HG03039 (cell line): ENCODE data around the gene HSPA9.

ENCODE experiments used
- ATAC-seq: cut with Tn5 transposase; IDR thresholded peaks from one replicate; pipeline ENCODE4 v1.9.1; 2021; ENCODE audit warnings: mild to moderate bottlenecking, moderate library complexity; ENCODE audit not compliant: unreplicated experiment

The HSPA9 gene

GRCh38 chr5:138575194-138576015 lies at the start of gene HSPA9:
HSPA9 (minus strand) TSS chr5:138575401; CDS start chr5:138575318, 83 bp downstream.
- peak; percentile 74 for ATAC-seq

GRCh38 chr5:138623053-138623452 lies 47.9 kb upstream of the HSPA9 start:
- ATAC-seq: no peak

- ATAC-seq: no peak
Measured at GRCh38 chr5:138622051-138622450, 46.9 kb upstream of the HSPA9 start.

GRCh38 chr5:138620663-138621224 lies 45.5 kb upstream of the HSPA9 start:
- ATAC-seq: no peak

GRCh38 chr5:138616508-138616907 lies 41.3 kb upstream of the HSPA9 start:
- no peak for ATAC-seq

- no peak for ATAC-seq
Measured at GRCh38 chr5:138615461-138615860, 40.3 kb upstream of the HSPA9 start.

- no peak for ATAC-seq
Measured at GRCh38 chr5:138611678-138612218, 36.5 kb upstream of the HSPA9 start.

GRCh38 chr5:138610918-138611677 lies 35.9 kb upstream of the HSPA9 start:
- ATAC-seq: no peak

- ATAC-seq: no peak
Measured at GRCh38 chr5:138610415-138610917, 35.3 kb upstream of the HSPA9 start.

- no peak for ATAC-seq
Measured at GRCh38 chr5:138606378-138607064, 31.3 kb upstream of the HSPA9 start.

- ATAC-seq: no peak
Measured at GRCh38 chr5:138605254-138605972, 30.2 kb upstream of the HSPA9 start.

- ATAC-seq: no peak
Measured at GRCh38 chr5:138604176-138604785, 29.1 kb upstream of the HSPA9 start.

- ATAC-seq: peak; percentile 46
Measured at GRCh38 chr5:138603249-138603920, 28.2 kb upstream of the HSPA9 start.

GRCh38 chr5:138602371-138603000 lies 27.3 kb upstream of the HSPA9 start:
- no peak for ATAC-seq

- no peak for ATAC-seq
Measured at GRCh38 chr5:138601444-138601843, 26.2 kb upstream of the HSPA9 start.

GRCh38 chr5:138600446-138600845 lies 25.2 kb upstream of the HSPA9 start:
- no peak for ATAC-seq

- ATAC-seq: no peak
Measured at GRCh38 chr5:138597661-138598400, 22.6 kb upstream of the HSPA9 start.
